DOHH2 (cell line): ENCODE data around the gene TAF4.

Source experiments
- H3F3A ChIP-seq: fragments of 200-600 bp; sonication (generic), shearing (Covaris generic); 2 replicates; pipeline ENCODE4 v1.6.0; 2016; ENCODE audit warnings: antibody characterized with exemption, mild to moderate bottlenecking; ENCODE audit not compliant: control insufficient read depth, insufficient read depth
- H3K27ac ChIP-seq: fragments of 200-600 bp; sonication (generic); 2 replicates; pipeline ENCODE4 v1.5.1; 2014; ENCODE audit warnings: low read depth, mild to moderate bottlenecking, low read length, moderate library complexity
- H3K27me3 ChIP-seq: fragments of 200-600 bp; sonication (generic); 2 replicates; pipeline ENCODE4 v1.6.1; 2014; ENCODE audit warnings: mild to moderate bottlenecking, low read length, mixed read lengths; ENCODE audit not compliant: control insufficient read depth
- H3K36me3 ChIP-seq: fragments of 200-600 bp; sonication (generic); 2 replicates; pipeline ENCODE4 v1.6.1; 2014; ENCODE audit warnings: mild to moderate bottlenecking, low read length, moderate library complexity, mixed read lengths; ENCODE audit not compliant: control insufficient read depth
- H3K4me1 ChIP-seq: fragments of 200-600 bp; sonication (generic); 2 replicates; pipeline ENCODE4 v1.6.1; 2014; ENCODE audit warnings: mild to moderate bottlenecking, low read length, mixed read lengths; ENCODE audit not compliant: control insufficient read depth
- H3K4me2 ChIP-seq: fragments of 200-600 bp; sonication (generic); 2 replicates; pipeline ENCODE4 v1.6.0; 2014; ENCODE audit warnings: mild to moderate bottlenecking, low read length, moderate library complexity
- H3K4me3 ChIP-seq: fragments of 200-600 bp; sonication (generic); 2 replicates; pipeline ENCODE4 v1.5.1; 2014; ENCODE audit warnings: mild to moderate bottlenecking, low read length, mixed read lengths
- H3K79me2 ChIP-seq: fragments of 200-600 bp; sonication (generic); 2 replicates; pipeline ENCODE4 v1.6.1; 2014; ENCODE audit warnings: mild to moderate bottlenecking, low read length, mixed read lengths; ENCODE audit not compliant: control insufficient read depth
- H3K9me2 ChIP-seq: fragments of 200-600 bp; sonication (generic); replicated peaks from 2 replicates; pipeline ENCODE4 v1.6.1; 2014; ENCODE audit warnings: mild to moderate bottlenecking, low read length, mixed read lengths; ENCODE audit not compliant: control insufficient read depth
- H3K9me3 ChIP-seq: fragments of 200-600 bp; sonication (generic); 2 replicates; pipeline ENCODE4 v1.6.1; 2014; ENCODE audit warnings: antibody characterized with exemption, low read length, mixed read lengths; ENCODE audit not compliant: control insufficient read depth, insufficient read depth
- H4K20me1 ChIP-seq: fragments of 200-600 bp; sonication (generic); 2 replicates; pipeline ENCODE4 v1.6.0; 2014; ENCODE audit warnings: low read depth, mild to moderate bottlenecking, antibody characterized with exemption, low read length, moderate library complexity; ENCODE audit not compliant: control insufficient read depth, insufficient read depth
- EZH2phosphoT487 ChIP-seq: fragments of 200-600 bp; sonication (generic); IDR thresholded peaks from 2 replicates; pipeline ENCODE4 v1.6.1; 2017; ENCODE audit warnings: borderline replicate concordance, mild to moderate bottlenecking, antibody characterized with exemption, low read length, moderate library complexity, mixed read lengths
- TF ChIP-seq, protein P1 (sequence below): fragments of 200-600 bp; sonication (generic); IDR thresholded peaks from one replicate; pipeline ENCODE4 v1.5.1; 2014; ENCODE audit warnings: antibody characterized with exemption, mild to moderate bottlenecking, low read depth, low read length; ENCODE audit not compliant: poor library complexity, severe bottlenecking

TAF4 gene

DNA sequence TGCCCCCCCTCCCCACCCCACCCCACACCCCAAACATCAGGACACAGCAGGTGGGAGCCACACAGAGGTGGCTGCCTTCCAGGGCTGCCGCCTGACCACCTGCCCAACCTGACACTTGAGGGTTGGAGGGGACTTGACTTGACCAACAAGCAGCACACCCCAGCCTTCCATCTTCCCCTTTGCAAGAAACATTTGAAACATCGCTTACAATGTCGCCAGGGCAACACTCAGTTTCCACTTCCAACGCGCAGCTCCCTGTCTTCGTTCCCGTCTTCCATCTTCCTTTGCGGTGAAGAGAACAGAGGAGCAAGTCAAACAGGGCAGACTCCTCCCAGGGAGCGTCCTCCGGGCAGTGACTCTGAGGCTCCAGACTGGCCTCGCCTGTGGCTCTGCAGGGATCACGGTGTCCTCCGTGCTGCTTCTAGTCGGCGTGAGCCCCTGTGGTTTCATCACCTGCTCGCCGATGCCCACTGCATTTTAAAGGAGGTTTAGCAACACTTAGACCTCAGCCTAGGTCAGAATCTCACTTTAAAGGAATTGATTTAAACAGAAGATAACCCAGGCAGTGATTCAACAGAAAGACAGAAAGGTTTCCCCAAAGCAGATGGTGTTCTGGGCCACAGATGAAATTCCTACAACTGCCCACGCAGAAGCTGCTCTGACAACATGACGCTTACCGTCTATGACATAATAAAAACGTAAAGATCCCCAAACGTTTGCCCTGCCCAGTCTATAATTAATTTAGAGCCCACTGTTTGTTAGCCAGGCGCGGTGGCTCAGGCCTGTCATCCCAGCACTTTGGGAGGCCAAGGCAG lies 130.8 kb downstream of the TAF4 start:
- Histone ChIP-seq H3K9me2 (no peaks in the 10 kb centered on the region), H3F3A (no peaks in the 10 kb centered on the region), H3K27me3 (no peaks in the 10 kb centered on the region), H3K4me1 (no peaks in the 10 kb centered on the region), H3K79me2 (no peaks in the 10 kb centered on the region), H3K36me3 (no peaks in the 10 kb centered on the region), H3K27ac (no peak overlapping the region), H3K9me3 (no peaks in the 10 kb centered on the region), H4K20me1 (no peaks in the 10 kb centered on the region), H3K4me2 (no peak overlapping the region), H3K4me3 (no peak overlapping the region)
- TF ChIP-seq EZH2phosphoT487 = no peak
- TF ChIP-seq, protein P1, sequence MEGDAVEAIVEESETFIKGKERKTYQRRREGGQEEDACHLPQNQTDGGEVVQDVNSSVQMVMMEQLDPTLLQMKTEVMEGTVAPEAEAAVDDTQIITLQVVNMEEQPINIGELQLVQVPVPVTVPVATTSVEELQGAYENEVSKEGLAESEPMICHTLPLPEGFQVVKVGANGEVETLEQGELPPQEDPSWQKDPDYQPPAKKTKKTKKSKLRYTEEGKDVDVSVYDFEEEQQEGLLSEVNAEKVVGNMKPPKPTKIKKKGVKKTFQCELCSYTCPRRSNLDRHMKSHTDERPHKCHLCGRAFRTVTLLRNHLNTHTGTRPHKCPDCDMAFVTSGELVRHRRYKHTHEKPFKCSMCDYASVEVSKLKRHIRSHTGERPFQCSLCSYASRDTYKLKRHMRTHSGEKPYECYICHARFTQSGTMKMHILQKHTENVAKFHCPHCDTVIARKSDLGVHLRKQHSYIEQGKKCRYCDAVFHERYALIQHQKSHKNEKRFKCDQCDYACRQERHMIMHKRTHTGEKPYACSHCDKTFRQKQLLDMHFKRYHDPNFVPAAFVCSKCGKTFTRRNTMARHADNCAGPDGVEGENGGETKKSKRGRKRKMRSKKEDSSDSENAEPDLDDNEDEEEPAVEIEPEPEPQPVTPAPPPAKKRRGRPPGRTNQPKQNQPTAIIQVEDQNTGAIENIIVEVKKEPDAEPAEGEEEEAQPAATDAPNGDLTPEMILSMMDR = no peak

DNA sequence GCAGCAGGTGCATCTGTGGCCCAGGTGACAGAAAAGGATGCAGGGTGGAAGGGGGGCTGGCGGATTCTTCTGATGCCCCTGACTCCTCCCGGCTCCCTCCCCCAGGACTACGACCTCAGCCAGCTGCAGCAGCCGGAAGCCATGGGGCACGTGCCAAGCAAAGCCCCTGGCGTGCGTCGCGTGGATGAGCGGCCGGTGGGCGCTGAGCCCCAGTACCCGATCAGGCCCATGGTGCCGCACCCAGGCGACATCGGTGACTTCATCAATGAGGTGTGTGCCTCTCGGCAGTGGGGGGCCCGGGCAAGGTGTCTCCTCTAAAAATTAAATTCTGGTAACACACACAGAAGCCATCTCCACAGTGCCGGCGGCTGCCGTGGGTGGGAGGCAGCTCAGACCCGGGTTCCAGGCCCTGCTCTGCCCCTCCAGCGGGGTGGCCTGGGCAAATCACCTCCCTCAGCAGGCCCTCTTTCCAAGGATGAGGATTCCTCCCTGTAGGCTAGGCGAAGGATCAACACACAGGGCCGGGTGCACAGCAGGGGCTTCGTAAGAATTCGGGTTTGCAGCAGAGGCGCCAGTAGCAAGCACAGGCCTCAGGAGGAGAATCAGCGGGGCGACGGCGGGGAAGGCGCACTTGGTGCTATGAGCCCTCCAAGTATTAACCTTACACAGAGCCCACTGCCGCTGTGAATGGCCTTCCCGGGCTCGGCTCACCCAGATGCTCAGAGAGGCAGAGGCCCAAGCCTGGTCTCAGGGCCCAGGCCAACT lies 131.5 kb downstream of the TAF4 start:
- no peaks in the 10 kb centered on the region for H4K20me1 ChIP-seq
- H3K27me3 ChIP-seq = no peaks in the 10 kb centered on the region
- no peaks in the 10 kb centered on the region for H3K79me2 ChIP-seq
- no peak for TF ChIP-seq EZH2phosphoT487
- TF ChIP-seq, protein P1 = no peak
- no peak overlapping the region for H3K4me2 ChIP-seq
- no peak overlapping the region for H3K4me3 ChIP-seq
- no peak overlapping the region for H3K27ac ChIP-seq
- no peaks in the 10 kb centered on the region for H3F3A ChIP-seq
- no peaks in the 10 kb centered on the region for H3K4me1 ChIP-seq
- H3K9me2 ChIP-seq = no peaks in the 10 kb centered on the region
- no peaks in the 10 kb centered on the region for H3K36me3 ChIP-seq
- no peaks in the 10 kb centered on the region for H3K9me3 ChIP-seq

DNA sequence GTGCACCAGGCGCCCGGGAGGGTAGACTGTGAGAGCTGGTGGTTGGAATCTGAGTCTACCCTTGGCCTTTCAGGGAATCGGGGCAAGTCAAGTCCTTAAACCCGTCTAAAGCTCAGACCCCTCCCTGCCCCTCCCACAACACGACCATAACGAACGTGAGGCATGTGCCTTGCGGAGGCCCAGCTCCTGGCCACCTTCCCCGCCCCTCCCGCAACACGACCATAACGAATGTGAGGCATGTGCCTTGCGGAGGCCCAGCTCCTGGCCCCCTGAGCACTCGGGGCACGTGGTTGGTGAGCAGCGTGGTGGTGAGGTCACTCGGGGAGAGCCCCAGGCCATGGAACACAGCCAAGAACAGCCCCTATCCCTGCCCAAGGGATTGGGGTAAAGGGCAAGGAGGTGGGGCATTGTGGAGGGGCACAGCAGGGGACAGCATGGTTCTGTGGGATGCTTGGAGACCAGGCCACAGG lies 132.2 kb downstream of the TAF4 start:
- Histone ChIP-seq H3K4me1 (no peaks in the 10 kb centered on the region), H3F3A (no peaks in the 10 kb centered on the region), H3K36me3 (no peaks in the 10 kb centered on the region), H3K27ac (no peak overlapping the region), H3K27me3 (no peaks in the 10 kb centered on the region), H3K9me2 (no peaks in the 10 kb centered on the region), H4K20me1 (no peaks in the 10 kb centered on the region), H3K9me3 (no peaks in the 10 kb centered on the region), H3K4me2 (no peak overlapping the region), H3K79me2 (no peaks in the 10 kb centered on the region), H3K4me3 (no peak overlapping the region)
- TF ChIP-seq, protein P1 = no peak
- TF ChIP-seq EZH2phosphoT487 = no peak
